OCI-LY3 (cell line): ENCODE results near the gene KRTAP25-1.

Source experiments
- H2AFZ ChIP-seq: fragments of 200-600, 300-600 bp; shearing (Covaris generic); 2 replicates; pipeline ENCODE4 v1.6.0; 2014; ENCODE audit warnings: antibody characterized with exemption, low read depth, low read length
- H3K27ac ChIP-seq: fragments of 200-600, 300-600 bp; sonication (generic); 2 replicates; pipeline ENCODE4 v1.5.1; 2014; ENCODE audit warnings: mild to moderate bottlenecking, low read length, moderate library complexity, mixed read lengths
- H3K27me3 ChIP-seq: fragments of 200-600, 300-600 bp; sonication (generic); 2 replicates; pipeline ENCODE4 v1.6.1; 2014; ENCODE audit warnings: low read depth, low read length, mixed read lengths
- H3K36me3 ChIP-seq: fragments of 200-600, 300-600 bp; sonication (generic); replicated peaks from 2 replicates; pipeline ENCODE3; 2014; ENCODE audit warnings: low read depth, low read length, mixed read lengths
- H3K4me1 ChIP-seq: fragments of 300-600, 200-600 bp; sonication (generic); 2 replicates; pipeline ENCODE4 v1.6.1; 2014; ENCODE audit warnings: low read length, mixed read lengths
- H3K4me2 ChIP-seq: fragments of 200-600, 300-600 bp; sonication (generic); 2 replicates; pipeline ENCODE4 v1.6.1; 2014; ENCODE audit warnings: low read length, mixed read lengths
- H3K4me3 ChIP-seq: fragments of 300-600, 200-600 bp; sonication (generic); 2 replicates; pipeline ENCODE4 v1.5.1; 2014; ENCODE audit warnings: antibody characterized with exemption, mild to moderate bottlenecking, low read length, moderate library complexity
- H3K79me2 ChIP-seq: fragments of 300-600, 200-600 bp; shearing (Covaris generic); 2 replicates; pipeline ENCODE4 v1.6.1; 2014; ENCODE audit warnings: mild to moderate bottlenecking, low read length, mixed read lengths
- H3K9ac ChIP-seq: fragments of 300-600, 200-600 bp; shearing (Covaris generic); 2 replicates; pipeline ENCODE4 v1.6.0; 2014; ENCODE audit warnings: mild to moderate bottlenecking, low read length, moderate library complexity
- H3K9me3 ChIP-seq: fragments of 200-600, 300-600 bp; shearing (Covaris generic); 2 replicates; pipeline ENCODE4 v1.6.1; 2014; ENCODE audit warnings: low read length, mixed read lengths; ENCODE audit not compliant: insufficient read depth
- H4K20me1 ChIP-seq: fragments of 200-600, 300-600 bp; sonication (generic); 2 replicates; pipeline ENCODE4 v1.6.1; 2016; ENCODE audit warnings: low read length, mixed read lengths; ENCODE audit not compliant: insufficient read depth
- EZH2phosphoT487 ChIP-seq: fragments of 200-600 bp; shearing (Covaris generic); IDR thresholded peaks from 2 replicates; pipeline ENCODE4 v1.6.1; 2018; ENCODE audit warnings: antibody characterized with exemption, mixed run types, low read depth
- TF ChIP-seq, protein P1 (sequence below): fragments of 200-600, 300-600 bp; sonication (generic); IDR thresholded peaks from 2 replicates; pipeline ENCODE4 v1.5.1; 2014; ENCODE audit warnings: antibody characterized with exemption, low read length, low read depth

KRTAP25-1 gene

DNA sequence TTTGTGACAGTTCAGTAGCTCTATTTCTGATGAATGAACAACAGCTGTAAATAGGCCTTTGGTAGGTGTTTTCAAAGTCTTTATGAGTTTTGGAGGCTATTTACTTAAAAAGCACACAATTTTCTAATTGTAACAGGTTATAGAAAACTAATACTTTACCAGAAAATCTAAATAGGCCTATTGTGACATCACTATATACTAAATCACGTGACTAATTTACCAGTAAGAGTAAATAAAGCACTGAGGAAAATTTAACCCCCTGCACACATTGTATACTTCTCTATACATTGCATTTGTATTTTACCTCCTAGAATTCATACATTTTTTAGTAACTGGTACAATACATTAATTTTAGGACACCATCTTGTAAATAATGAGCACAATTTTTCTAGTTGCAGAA is 15.8 kb upstream of the KRTAP25-1 start:
- H2AFZ ChIP-seq = no peak overlapping the region
- no peak overlapping the region for H3K4me2 ChIP-seq
- TF ChIP-seq EZH2phosphoT487 = no peak
- TF ChIP-seq, protein P1, sequence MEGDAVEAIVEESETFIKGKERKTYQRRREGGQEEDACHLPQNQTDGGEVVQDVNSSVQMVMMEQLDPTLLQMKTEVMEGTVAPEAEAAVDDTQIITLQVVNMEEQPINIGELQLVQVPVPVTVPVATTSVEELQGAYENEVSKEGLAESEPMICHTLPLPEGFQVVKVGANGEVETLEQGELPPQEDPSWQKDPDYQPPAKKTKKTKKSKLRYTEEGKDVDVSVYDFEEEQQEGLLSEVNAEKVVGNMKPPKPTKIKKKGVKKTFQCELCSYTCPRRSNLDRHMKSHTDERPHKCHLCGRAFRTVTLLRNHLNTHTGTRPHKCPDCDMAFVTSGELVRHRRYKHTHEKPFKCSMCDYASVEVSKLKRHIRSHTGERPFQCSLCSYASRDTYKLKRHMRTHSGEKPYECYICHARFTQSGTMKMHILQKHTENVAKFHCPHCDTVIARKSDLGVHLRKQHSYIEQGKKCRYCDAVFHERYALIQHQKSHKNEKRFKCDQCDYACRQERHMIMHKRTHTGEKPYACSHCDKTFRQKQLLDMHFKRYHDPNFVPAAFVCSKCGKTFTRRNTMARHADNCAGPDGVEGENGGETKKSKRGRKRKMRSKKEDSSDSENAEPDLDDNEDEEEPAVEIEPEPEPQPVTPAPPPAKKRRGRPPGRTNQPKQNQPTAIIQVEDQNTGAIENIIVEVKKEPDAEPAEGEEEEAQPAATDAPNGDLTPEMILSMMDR = no peak
- H3K79me2 ChIP-seq = no peaks in the 10 kb centered on the region
- H3K27me3 ChIP-seq = no peaks in the 10 kb centered on the region
- no peaks in the 10 kb centered on the region for H3K4me1 ChIP-seq
- H3K36me3 ChIP-seq = no peaks in the 10 kb centered on the region
- H3K9ac ChIP-seq = no peak overlapping the region
- no peak overlapping the region for H3K27ac ChIP-seq
- no peaks in the 10 kb centered on the region for H4K20me1 ChIP-seq
- no peaks in the 10 kb centered on the region for H3K9me3 ChIP-seq
- no peak overlapping the region for H3K4me3 ChIP-seq

DNA sequence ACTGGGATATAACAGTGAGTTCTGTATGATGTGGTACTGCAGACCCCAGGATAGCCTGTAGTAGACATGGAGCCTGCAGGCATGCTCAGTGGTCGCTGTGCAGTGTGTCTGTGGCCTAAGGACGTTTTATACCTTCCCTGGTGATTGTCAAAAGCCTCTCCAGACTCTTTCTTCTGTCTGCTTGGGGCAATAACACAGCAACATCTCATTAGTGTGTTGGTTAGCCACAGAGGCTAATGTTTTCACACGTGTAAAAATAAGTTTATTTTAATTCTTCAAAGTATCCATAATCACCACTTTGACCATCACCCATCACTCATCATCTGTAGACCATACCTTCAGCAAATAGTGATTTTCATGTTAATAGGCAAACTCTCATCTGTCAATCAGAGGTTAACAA is 6.5 kb downstream of the KRTAP25-1 start, which contains the start of gene KRTAP24-1:
Gene KRTAP24-1 (minus strand): TSS at position 101 of the 400 bp plus-strand sequence. CDS start 18 bp downstream, at position 83.
- no peaks in the 10 kb centered on the region for H3K27me3 ChIP-seq
- TF ChIP-seq, protein P1 = no peak
- TF ChIP-seq EZH2phosphoT487 = no peak
- H3K79me2 ChIP-seq = no peaks in the 10 kb centered on the region
- H3K36me3 ChIP-seq = no peaks in the 10 kb centered on the region
- no peak within 1 kb of the TSS for H3K27ac ChIP-seq
- no peak within 1 kb of the TSS for H3K9ac ChIP-seq
- no peaks in the 10 kb centered on the region for H4K20me1 ChIP-seq
- H3K9me3 ChIP-seq = no peaks in the 10 kb centered on the region
- no peak within 1 kb of the TSS for H2AFZ ChIP-seq
- no peaks in the 10 kb centered on the region for H3K4me1 ChIP-seq
- no peak within 1 kb of the TSS for H3K4me2 ChIP-seq
- no peak within 1 kb of the TSS for H3K4me3 ChIP-seq

DNA sequence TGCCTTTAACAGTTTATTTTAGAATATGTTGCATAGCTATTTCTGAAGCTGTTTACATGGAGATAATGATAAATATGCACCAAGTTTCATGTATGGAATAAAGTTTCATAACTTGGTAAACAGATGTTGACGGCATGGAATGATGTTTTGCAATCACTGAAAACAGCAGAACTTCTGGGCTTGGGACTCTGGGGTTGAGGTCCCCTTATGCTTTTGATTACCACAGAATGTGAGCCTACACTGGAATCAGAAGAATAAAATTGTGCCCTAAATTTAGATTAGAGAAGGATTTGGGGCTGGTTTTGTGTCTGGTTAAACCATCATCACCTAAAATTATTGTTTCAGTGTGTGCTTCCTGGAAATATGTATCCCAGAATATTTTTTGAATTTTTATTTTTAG is 17.7 kb downstream of the KRTAP25-1 start:
- H3K9me3 ChIP-seq = no peaks in the 10 kb centered on the region
- no peak overlapping the region for H2AFZ ChIP-seq
- H3K4me1 ChIP-seq = no peaks in the 10 kb centered on the region
- H4K20me1 ChIP-seq = no peaks in the 10 kb centered on the region
- no peak for TF ChIP-seq EZH2phosphoT487
- TF ChIP-seq, protein P1 = no peak
- H3K4me3 ChIP-seq = no peak overlapping the region
- no peak overlapping the region for H3K27ac ChIP-seq
- no peak overlapping the region for H3K9ac ChIP-seq
- H3K79me2 ChIP-seq = no peaks in the 10 kb centered on the region
- no peaks in the 10 kb centered on the region for H3K27me3 ChIP-seq
- H3K36me3 ChIP-seq = no peaks in the 10 kb centered on the region
- H3K4me2 ChIP-seq = no peak overlapping the region

DNA sequence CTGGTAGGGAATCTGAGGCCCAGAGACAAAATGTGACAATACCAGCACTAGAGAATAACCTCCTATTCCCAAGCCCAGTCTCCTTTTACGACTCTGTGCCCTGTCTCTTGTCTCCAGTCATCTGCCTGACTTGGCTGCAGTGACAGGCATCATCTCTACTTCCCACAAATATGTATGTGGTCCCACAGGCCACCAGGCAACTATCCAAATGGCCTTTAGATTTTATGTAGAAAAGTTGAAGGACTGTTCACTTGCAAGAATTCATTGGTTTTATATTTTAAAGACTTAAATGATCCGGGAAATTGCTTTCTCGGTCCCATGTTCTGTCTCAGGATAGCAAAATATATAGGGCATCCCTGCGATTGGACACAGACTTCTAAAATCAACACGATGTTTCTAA is 18.2 kb downstream of the KRTAP25-1 start:
- no peaks in the 10 kb centered on the region for H3K79me2 ChIP-seq
- no peak for TF ChIP-seq EZH2phosphoT487
- TF ChIP-seq, protein P1 = no peak
- no peaks in the 10 kb centered on the region for H3K4me1 ChIP-seq
- H3K36me3 ChIP-seq = no peaks in the 10 kb centered on the region
- no peaks in the 10 kb centered on the region for H3K9me3 ChIP-seq
- H3K27me3 ChIP-seq = no peaks in the 10 kb centered on the region
- no peak overlapping the region for H3K4me2 ChIP-seq
- no peak overlapping the region for H3K9ac ChIP-seq
- H3K27ac ChIP-seq = no peak overlapping the region
- no peak overlapping the region for H3K4me3 ChIP-seq
- H2AFZ ChIP-seq = no peak overlapping the region
- H4K20me1 ChIP-seq = no peaks in the 10 kb centered on the region
